Eye (tissue), 1 donor: ENCODE data around the gene CDC20.
"Not testable (repeated sequence)": the region's sequence is repeated elsewhere in the genome, so short reads cannot be mapped to it uniquely, and the experiment has no call there.

ENCODE experiments used
- DNase-seq: peaks from one replicate; pipeline ENCODE4 v3.0.0-alpha.2; 2015

Gene CDC20

DNA sequence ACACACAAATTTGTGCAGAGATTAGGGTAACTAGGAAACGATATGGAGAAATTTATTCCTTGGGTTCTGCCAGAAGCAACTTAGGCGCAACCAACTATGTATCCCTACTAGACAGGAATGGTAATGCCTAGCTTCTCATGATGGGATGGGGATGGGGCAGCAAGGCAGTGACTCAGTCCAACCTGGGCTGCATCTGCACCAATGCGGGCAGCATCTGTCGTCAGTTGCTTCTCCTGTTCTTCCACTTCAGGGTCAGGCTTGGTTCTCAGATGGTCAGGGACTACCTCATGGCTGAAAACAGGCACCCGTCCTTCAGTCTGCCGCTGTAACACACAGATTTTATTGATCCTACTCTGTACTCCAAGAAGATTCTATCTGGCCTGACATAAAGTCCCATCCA, 27.9 kb downstream of the CDC20 start:
- DNase-seq, result no peak

DNA sequence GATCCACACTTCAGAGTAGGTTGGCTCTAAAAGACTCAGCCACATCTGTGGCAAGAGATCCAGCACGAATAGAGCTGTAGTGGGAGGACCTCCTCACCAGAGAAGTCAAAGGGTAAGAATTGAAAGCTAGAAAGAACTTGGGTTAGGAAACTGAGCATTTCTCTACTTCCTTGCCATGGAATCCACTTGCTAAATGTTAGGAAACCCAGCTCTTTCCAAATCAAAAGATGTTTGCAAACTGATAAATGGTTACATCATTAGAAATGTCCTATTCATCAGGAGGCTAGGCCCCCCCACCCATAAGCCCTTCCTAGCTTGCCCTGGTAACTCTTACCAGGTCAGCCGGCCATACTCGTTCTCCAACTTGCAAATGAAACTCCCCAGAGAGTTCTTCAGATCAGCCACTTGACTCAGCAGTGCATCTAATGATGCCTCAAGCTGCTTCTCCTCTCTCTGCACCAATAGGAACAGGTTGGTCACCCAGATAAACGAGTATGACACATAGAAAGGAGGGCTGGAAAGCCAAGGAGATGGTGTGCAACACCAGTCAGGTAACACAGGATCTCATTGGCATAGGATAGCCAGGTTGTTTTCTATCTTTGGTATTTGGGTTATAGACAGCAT, 29.3 kb downstream of the CDC20 start:
- no peak for DNase-seq

DNA sequence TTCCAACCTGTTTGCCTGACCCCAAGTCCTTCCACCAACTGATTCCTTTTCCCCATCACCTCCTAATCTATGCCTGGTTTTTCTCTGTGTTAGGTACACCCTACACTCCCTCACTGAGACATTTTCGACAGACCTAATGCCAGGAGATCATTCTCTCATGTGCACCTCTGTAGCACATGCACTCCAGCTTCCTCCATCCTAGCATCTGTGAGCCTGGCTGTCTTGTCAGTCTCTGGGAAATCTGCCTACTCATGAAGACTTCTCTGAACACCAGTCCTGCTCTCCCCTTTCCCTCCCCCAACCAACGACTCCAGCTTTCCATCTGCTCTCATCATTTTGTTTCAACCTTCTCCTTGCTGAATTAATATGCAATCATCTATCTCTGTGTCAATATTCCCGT, 29.8 kb downstream of the CDC20 start:
- no peak for DNase-seq

DNA sequence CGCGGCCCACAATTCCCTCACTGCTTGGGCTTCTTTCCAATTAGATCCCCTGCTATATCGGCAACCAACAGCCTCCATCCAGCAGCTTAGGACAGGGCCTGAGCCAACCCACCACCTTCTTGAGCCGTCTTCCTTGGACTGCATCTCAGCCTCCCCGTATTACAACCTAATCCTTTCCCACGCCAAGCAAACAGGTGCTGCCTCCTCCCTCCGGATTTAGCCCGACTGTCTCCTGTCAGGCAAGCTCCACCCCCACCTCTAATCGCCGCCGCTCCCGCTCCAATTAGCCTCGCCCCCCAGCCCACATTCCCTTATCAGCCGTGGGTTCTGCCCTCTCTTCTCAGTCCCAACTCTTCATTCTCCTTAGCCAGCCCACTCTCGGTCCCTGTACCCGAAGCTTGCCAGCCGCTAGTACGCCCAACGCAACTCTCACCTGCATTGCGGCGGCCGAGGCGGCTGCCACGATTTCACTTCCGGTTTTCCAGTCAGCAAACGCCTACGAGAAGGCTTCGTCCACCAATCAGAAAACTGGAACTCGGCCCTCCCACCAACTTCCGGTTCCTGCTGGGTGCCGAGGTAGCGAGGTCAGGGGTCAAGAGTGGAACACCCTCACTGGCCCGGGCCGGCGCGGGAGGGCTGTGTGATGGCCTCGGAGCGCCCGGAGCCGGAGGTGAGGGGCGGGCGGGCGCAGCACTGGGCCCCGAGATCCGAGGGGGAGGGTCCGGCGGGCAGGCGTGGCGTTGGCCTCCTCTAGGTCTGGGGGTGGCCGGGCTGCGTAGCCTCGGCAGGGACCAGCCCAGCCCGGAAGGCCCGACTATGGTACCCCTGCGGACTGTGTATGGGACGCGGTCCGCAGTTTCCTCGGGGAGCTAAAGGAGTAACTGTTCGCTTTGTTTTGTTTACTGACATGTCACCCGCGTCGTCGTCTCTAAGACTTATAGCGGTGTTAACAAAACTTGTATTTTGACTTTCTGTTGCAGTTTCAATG, 30.8 kb downstream of the CDC20 start, which contains the start of the genes MED8 and SZT2:
TSS of gene MED8 (minus strand) at position 475 of the 988 bp plus-strand sequence. CDS start at position 439, 36 bp downstream.
TSS of gene SZT2 (plus strand) at position 574 of the 988 bp plus-strand sequence. CDS start at position 644, 70 bp downstream.
- DNase-seq, result peak; percentile 98

DNA sequence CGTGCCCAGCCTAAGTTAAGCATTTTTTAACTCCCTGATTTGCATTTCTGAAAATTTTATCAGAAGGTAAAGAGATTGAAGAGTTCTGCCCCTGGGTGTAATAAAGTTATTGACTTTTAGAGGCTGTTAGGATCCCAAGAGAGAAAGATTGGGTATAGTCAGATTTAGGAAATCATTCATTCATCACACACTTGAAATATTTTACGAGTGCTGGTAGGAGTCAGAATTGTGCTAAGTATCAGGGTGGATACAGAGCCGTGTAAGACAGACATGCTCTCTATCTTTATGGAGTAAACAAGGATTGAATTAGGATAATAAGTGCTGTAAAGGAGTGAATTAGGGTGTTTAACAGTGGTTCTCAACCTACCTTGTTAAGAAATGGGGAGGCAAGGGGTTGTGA, 33.9 kb downstream of the CDC20 start:
- DNase-seq, result no peak

DNA sequence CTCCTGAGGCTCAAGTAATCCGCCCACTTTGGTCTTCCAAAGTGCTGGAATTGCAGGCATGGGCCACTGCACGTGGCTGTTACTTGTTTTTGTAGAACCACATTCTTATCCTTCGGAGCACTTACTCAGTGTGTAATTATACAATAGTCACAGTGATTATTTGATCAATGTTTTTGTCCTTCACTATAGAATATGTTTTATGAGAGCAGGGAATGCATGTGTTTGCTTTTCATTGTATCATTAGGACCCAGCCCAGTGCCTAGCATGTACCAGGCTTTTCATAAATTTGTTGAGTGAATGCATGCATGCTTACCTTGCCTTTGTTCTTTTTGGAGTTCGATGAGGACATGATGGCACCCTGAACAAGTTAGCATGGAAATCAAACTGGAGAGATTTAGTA, 36.7 kb downstream of the CDC20 start:
- DNase-seq, result no peak

DNA sequence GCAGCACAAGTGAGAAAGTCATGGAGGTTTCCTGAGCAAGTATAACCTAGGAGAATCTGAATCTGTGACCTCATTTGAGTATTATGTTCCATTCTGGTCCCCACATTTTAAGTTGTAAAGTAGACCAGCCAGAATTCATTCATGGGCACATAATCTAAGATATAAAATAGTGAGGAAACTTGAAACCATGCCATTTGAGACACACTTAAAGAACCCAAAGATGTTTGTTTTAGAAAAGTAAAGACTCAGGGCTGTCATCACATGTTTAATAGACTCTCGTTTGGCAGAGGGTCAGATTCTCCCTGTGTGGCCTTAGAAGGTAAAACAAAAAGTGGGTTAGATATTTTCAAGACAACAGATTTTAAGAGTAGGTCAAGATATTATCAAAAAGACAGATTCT, 37.3 kb downstream of the CDC20 start:
- no peak for DNase-seq

DNA sequence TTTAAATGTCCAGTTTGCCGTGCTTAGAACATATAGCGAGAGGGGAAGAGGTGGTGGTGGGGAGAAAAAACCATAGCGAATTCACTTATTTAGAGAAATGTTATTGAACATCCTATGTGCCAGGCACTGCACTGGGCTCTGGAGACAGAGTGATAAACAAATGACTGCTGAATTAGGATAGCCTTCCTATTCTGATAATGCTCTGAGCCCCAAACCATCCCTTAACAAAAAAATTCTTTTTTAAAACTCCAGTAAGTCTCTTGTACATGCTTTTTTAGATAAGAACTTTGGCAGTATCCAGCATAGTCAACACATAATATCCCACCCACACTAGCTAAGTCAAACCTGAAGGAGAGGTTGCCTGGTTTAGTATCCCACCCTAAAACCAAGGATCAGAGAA, 39.4 kb downstream of the CDC20 start:
- no peak for DNase-seq

DNA sequence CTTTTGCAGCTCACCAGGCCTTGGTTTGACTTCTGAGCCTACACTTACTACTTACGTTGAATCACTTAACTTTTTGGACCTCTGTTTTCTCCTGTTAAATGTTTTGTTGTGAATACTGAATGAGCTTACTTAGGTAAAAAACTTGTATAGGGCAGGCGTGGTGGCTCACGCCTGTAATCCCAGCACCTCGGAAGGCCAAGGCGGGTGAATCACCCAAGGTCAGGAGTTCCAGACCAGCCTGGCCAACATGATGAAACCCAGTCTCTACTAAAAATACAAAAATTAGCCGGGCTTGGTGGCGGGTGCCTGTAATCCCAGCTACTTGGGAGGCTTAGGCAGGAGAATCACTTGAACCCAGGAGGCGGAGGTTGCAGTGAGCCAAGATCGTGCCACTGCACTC, 41.7 kb downstream of the CDC20 start:
- not testable (repeated sequence) for DNase-seq

DNA sequence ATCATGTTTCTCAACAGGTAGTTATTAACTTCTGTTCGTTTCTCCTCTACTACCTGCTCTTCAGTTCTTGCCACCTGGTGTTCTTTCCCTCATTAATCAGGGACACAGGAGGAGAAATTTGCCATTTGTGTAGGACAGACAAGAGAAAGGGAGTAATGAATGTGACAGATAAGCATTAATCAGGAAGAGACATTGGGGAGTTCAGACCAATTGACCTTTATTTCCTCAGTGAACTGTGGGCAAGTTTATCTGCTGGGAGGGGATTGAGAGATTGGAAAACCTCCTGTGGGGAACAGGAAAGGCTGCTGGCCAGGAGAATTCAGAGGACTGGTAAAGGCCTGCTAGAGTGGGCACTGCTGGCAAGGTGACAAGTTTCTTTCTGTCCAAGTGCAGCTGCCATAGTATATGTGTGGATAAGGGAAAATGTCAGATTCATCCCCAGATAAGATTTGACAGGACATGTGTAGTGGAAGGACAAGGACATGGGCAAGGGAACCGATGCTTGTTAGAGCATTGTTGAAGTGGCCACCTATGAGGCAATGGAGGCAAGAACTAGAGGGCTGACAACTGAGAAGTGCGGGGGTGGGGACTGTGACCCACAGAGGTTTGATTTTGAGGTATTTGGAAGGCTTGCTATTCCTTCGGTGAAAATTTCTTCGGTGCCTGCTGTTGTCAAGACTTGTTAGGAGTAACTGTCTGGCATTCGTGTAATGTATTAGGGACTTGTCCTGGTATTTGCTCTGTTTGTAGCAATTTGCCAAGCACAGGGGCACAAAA, 43.5 kb downstream of the CDC20 start:
- DNase-seq, result no peak

DNA sequence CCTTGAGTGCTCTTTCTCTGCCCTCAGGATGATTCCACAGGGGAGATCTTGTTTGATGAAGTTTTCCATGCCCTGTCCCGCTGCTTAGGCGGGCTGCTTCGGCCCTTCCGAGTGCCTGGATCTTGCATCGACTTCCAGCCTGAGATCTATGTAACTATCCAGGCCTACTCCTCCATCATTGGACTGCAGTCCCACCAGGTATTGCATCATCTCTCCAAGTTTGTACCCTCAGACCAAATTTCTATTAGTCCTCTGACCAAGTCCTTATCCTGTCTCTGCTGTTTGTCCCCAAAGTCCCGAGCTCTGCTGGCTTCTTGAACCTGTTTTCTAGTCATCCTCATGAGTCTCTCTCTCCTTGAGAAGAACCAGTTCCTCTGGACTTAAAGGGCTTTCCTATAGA, 45.6 kb downstream of the CDC20 start:
- no peak for DNase-seq

DNA sequence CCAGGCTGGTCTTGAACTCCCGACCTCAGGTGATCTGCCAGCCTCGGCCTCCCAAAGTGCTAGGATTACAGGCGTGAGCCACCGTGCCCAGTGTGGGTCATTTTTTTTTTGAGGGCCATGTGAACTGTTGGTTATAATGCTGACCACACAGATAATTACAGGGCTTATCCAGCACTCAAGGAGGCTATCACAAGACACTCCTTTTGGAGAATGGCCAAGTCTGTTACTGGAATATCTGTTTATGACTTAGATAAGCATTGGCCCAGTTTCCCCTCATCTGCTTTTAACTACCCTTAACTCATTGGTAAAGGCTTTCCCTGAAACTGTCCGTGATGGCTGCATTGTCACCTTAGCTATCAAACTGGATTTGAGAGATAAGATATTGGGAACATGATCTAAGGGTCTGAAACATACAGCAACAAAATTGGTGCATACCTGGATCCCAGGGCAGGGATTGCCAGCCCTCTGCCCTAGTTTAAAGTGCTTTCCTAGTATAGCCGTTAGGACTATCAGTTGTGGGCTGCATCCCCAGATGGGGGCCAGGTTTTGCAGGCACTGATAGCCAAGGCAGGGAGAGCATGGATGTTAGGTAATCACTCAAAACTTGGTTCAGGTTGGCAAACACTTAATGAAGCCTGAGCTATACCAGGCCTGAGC, 46.6 kb downstream of the CDC20 start:
- no peak for DNase-seq

DNA sequence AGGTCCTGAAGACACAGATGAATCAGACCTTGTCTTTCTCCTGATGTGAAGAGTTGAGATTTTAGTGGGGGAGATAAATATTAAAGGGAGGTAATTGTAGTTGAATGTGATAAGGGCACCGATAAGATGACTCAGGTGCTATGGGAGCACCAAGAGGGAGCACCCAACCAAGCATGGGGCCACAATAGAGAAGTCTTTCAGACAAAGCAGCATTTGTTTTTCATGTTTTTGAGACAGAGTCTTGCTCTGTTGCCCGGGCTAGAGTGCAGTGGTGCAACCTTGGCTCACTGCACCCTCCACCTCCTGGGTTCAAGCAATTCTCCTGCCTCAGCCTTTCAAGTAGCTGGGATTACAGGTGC, 47.1 kb downstream of the CDC20 start:
- no peak for DNase-seq

DNA sequence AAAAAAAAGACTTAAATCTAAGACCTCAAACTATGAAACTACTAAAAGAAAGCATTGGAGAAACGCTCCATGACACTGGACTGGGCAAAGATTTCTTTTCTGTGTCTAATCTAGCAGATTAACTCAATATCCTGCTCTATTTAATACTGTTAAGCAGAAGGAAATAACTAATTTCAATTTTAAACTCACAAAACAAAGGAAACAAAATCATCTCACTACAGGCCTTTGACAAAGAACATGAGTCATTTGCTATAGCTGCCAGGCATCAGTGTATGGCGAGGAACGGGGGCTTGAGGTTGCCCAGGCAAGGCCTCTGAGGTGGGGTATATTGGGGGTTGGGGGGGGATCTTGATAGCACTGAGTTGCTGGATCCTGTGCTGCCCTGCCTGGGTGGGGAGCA, 51.8 kb downstream of the CDC20 start:
- DNase-seq, result no peak
